GM15510 (cell line): ENCODE results near the gene SLC26A5.

Experiments used
- POLR2A ChIP-seq: IDR thresholded peaks from 3 replicates; pipeline ENCODE4 v1.6.1; 2011; ENCODE audit warnings: borderline replicate concordance; ENCODE audit not compliant: insufficient read length; ENCODE audit errors: extremely low read depth

Gene SLC26A5

GRCh38 chr7:103338864-103339263 is 107.1 kb downstream of the SLC26A5 start:
- no peak for TF ChIP-seq POLR2A

DNA sequence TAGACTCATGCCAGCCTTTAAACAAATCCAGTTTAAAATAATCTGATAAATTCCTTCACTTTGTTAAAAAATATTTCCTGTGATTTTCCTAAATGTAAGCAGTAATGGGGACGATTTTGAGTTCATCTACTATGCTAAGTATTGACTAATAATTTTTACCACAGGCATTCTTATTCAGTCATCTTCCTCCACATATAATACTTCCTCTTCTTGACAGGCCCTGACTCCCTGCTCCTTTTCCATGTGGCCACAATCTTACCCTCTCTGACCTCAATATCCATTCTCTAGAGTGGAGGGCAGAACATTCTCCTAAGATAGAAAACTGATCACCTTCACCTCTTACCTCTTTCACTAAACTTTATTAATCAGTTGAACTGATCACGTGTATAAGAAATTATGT is 109.2 kb downstream of the SLC26A5 start:
- TF ChIP-seq POLR2A: no peak

GRCh38 chr7:103325744-103326143 is 120.3 kb downstream of the SLC26A5 start:
- no peak for TF ChIP-seq POLR2A
